Measurements from ENCODE around the gene ETV3. TPM values are rescaled to one million over a fixed set of nuclear protein-coding genes. Genes with fewer than 3 reads are reported as not detected.

Gene ETV3
- total and polyA plus RNA-seq, 10 of the 15 experiments (the other 5 are each of a cell fraction or from before 2014, with no cell fraction given), result 1.7 to 13.8 (median 7.2) TPM

GRCh38 chr1:157116737-157117103 lies 21.5 kb downstream of the ETV3 start:
- Histone ChIP-seq H3K4me1 (ENCODE audit: control insufficient read depth, insufficient read depth, low read length) (peaks cover 18% of the 10 kb centered on the region), H2AFZ (ENCODE audit: control insufficient read depth, low read depth, low read length) (no peak overlapping the region), H3K9ac (ENCODE audit: control insufficient read depth, insufficient read depth, low read length) (no peak overlapping the region), H3K9me3 (replicated peaks; ENCODE audit: control insufficient read depth, insufficient read depth, low read length) (no peaks in the 10 kb centered on the region), H3K27me3 (replicated peaks in 1 of 2; ENCODE audit: control insufficient read depth in 2 of 2, insufficient read depth in 2 of 2, low read length in 1 of 2) (0 out of 4 replicates have a peak, but pooled peaks cover 0 to 2% of the 10 kb centered on the region in 2 experiments), H3K79me2 (ENCODE audit: control insufficient read depth, insufficient read depth, low read length) (no peaks in the 10 kb centered on the region), H4K20me1 (ENCODE audit: control insufficient read depth, insufficient read depth) (no peaks in the 10 kb centered on the region), H3K4me2 (ENCODE audit: control insufficient read depth, insufficient read depth) (no peak overlapping the region), H3K4me3 (no peak overlapping the region), H3K27ac (ENCODE audit: control insufficient read depth, insufficient read depth) (no peak overlapping the region), H3K36me3 (ENCODE audit: control insufficient read depth in 2 of 2, insufficient read depth in 2 of 2, low read length in 1 of 2) (no peaks in the 10 kb centered on the region)
- no TSS peak for BruUV-seq (replicated peaks)
- in situ Hi-C loops (cut with MboI) (no loop called here), intact Hi-C loops (cut with micrococcal nuclease; ENCODE audit: unreplicated experiment) (no loop called here)
- RAD21 ChIA-PET (ENCODE audit: unreplicated experiment), result interaction anchor here (0.6 to 1.0 kb wide), 4 partner anchors 10 to 40 kb away, joined by 3 read pairs; no protein-coding TSS in a partner anchor
- FAIRE-seq (no peak), ATAC-seq (no peak), DNase-seq (ENCODE audit: low read depth, low spot score) (no peak)
- POLR2A ChIA-PET, result interaction anchor here (0.5 to 1.1 kb wide), 4 partner anchors 10 to 53 kb away, joined by 3 to 7 read pairs (median 4); no protein-coding TSS in a partner anchor
- SMC1A ChIA-PET (ENCODE audit: uncharacterized antibody, unreplicated experiment), result interaction anchor here (0.6 to 1.5 kb wide), 2 partner anchors 19 to 43 kb away, joined by 3 to 5 read pairs; no protein-coding TSS in a partner anchor
- CTCF ChIA-PET, result interaction anchor here (1.3 to 1.9 kb wide), 2 partner anchors 27 to 39 kb away, joined by 3 to 11 read pairs; no protein-coding TSS in a partner anchor
- TF ChIP-seq CREB1 (IDR thresholded peaks at IDR 0.05; ENCODE audit: low read depth) (no peak), CBX5 (IDR thresholded peaks at IDR 0.05; ENCODE audit: low read depth) (no peak), TCF12 (IDR thresholded peaks at IDR 0.05; ENCODE audit: low read depth, low read length) (no peak), NFXL1 (IDR thresholded peaks at IDR 0.05; ENCODE audit: borderline replicate concordance) (no peak), POLR2A (IDR thresholded peaks at IDR 0.05; ENCODE audit: low read depth, low read length) (no peak), ZBTB4 (CRISPR knock-in tag; IDR thresholded peaks at IDR 0.05) (no peak)

Measured in GM12878 (cell line).